GM19351 (cell line): Measurements from ENCODE around the gene CST6.

Experiments
- ATAC-seq: cut with Tn5 transposase; IDR thresholded peaks from one replicate; pipeline ENCODE4 v1.9.1; 2021; ENCODE audit warnings: mild to moderate bottlenecking, moderate library complexity; ENCODE audit not compliant: unreplicated experiment

Gene CST6

GRCh38 chr11:66011785-66012303 lies at the start of gene CST6:
CST6 (plus strand) TSS chr11:66012008; CDS start chr11:66012045, 37 bp downstream.
- no peak for ATAC-seq

GRCh38 chr11:65962141-65962564 lies 49.7 kb upstream of the CST6 start:
- no peak for ATAC-seq

- no peak for ATAC-seq
Observed at GRCh38 chr11:65964906-65965305, 46.9 kb upstream of the CST6 start.

- ATAC-seq: no peak
Observed at GRCh38 chr11:65965986-65966762, 45.6 kb upstream of the CST6 start.

GRCh38 chr11:65967329-65967934 lies 44.4 kb upstream of the CST6 start:
- no peak for ATAC-seq

GRCh38 chr11:65968600-65969482 lies 43.0 kb upstream of the CST6 start:
- no peak for ATAC-seq

- ATAC-seq: no peak
Observed at GRCh38 chr11:65972116-65972515, 39.7 kb upstream of the CST6 start.

- ATAC-seq: no peak
Observed at GRCh38 chr11:65973439-65974110, 38.2 kb upstream of the CST6 start.

GRCh38 chr11:65975771-65976170 lies 36.0 kb upstream of the CST6 start:
- no peak for ATAC-seq

GRCh38 chr11:65976216-65977176 lies 35.3 kb upstream of the CST6 start:
- ATAC-seq: no peak

GRCh38 chr11:65977621-65978390 lies 34.0 kb upstream of the CST6 start:
- ATAC-seq: no peak

GRCh38 chr11:65978391-65979238 lies 33.2 kb upstream of the CST6 start:
- no peak for ATAC-seq

GRCh38 chr11:65979261-65979759 lies 32.5 kb upstream of the CST6 start:
- no peak for ATAC-seq

GRCh38 chr11:65981101-65981740 lies 30.6 kb upstream of the CST6 start:
- no peak for ATAC-seq

- ATAC-seq: no peak
Observed at GRCh38 chr11:65981972-65982823, 29.6 kb upstream of the CST6 start.

GRCh38 chr11:65982824-65983588 lies 28.8 kb upstream of the CST6 start:
- ATAC-seq: no peak
